Mononuclear cell (primary cell): ENCODE data around the gene VPS35. TPM values are rescaled to one million over a fixed set of nuclear protein-coding genes. Genes with fewer than 3 reads are reported as not detected.
"Not testable (repeated sequence)": the region's sequence is repeated elsewhere in the genome, so short reads cannot be mapped to it uniquely, and the experiment has no call there.

Source experiments
- H3K27me3 ChIP-seq: 2 replicates; pipeline ENCODE4 v1.6.0; 2011; ENCODE audit warnings: low read length, control low read depth; ENCODE audit not compliant: insufficient read depth
- H3K4me1 ChIP-seq: 2 replicates; pipeline ENCODE4 v1.5.1; 2011; ENCODE audit warnings: mild to moderate bottlenecking, low read length, control low read depth; ENCODE audit not compliant: insufficient read depth
- H3K4me3 ChIP-seq: 2 replicates; pipeline ENCODE4 v1.5.1; 2011; ENCODE audit warnings: mild to moderate bottlenecking, low read length, moderate library complexity
- H3K9me3 ChIP-seq: 2 replicates; pipeline ENCODE4 v1.5.1; 2011; ENCODE audit warnings: low read depth, mild to moderate bottlenecking, control low read depth, low read length
- total RNA-seq: library from RNA; depleted of rRNA; stranded (reverse); fragments of >200 nt; gene quantifications from one replicate; pipeline ENCODE4 v1.2.3, GENCODE V29; 2012

Gene VPS35
- total RNA-seq, 1 donor: 51.4 TPM

DNA sequence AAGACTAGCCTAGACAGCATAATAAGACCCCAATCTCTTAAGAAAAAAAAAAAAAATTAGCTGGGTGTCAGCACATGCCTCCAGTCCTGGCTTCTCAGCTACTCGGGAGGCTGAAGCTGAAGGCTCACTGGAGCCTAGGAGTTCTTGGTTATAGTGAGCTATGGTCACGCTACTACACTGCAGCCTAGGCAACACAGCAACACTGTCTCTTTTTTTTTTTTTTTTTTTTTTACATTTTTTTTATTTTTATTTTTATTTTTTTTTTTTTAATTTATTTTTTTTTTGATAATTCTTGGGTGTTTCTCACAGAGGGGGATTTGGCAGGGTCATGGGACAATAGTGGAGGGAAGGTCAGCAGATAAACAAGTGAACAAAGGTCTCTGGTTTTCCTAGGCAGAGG is 4.6 kb upstream of the VPS35 start:
- Histone ChIP-seq H3K9me3 (no peaks in the 10 kb centered on the region), H3K4me1 (peaks cover 22% of the 10 kb centered on the region), H3K4me3 (no peak overlapping the region), H3K27me3 (no peaks in the 10 kb centered on the region)

DNA sequence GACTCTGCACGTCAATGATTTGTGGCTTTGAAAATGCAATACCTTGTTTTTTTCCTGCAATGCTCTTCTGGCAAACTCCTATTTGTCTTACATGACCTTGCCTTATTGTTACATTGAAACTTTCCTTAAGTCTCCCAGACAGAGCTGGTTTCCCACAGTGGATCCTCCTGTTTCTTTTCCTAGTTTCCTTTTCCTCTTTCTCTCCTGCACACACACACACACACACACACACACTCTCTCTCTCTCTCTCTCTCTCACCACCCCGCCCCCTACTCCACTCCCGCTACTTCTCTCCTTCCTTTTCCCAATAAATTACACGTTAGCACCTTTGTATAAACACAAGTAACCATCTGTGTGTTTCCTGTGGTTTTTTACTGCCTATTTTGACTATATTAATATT is 2.7 kb upstream of the VPS35 start:
- no peaks in the 10 kb centered on the region for H3K9me3 ChIP-seq
- H3K4me3 ChIP-seq: no peak overlapping the region
- peaks cover 31% of the 10 kb centered on the region for H3K4me1 ChIP-seq
- H3K27me3 ChIP-seq: no peaks in the 10 kb centered on the region

DNA sequence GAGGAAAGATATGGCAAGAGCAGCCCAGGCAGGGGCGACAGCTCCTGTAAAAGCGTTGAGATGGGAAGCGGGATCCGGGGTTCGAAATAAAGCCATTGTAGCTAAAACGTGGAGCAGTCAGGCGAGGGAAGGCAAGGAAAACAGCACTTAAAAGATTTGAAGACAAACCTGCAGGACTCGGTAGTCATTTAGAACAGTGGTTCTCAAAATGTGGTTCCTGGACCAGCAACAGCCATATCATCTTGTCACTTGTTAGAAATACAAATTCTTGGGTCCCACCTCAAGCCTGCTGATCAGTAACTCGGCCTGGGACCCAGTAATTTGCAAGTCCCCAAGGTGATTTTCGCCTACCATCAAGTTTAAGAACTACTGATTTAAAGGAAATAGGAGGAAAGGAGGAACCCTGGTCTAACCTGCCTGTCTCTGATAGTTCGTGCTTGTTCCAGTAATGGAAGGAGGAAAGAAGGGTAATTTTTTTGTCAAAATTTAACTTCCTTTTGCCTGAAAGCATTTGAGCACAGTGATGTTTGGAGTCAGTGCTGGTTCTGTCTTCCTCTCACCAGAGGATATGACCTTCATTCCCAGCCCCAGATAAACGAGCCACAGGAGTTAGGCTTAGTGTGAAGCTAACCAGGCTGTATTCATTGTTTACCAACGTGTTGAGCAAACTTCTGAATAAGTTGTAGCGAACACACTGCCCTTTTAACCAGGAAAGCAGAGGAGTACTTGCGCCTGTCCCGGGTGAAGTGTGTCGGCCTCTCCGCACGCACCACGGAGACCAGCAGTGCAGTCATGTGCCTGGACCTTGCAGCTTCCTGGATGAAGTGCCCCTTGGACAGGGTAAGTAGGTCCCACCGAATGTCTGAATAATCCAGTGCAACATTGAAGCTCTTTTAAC is 1.6 kb upstream of the VPS35 start:
- Histone ChIP-seq H3K4me3 (peak overlapping the region; percentile 90), H3K27me3 (no peaks in the 10 kb centered on the region), H3K4me1 (peaks cover 32% of the 10 kb centered on the region), H3K9me3 (no peaks in the 10 kb centered on the region)

DNA sequence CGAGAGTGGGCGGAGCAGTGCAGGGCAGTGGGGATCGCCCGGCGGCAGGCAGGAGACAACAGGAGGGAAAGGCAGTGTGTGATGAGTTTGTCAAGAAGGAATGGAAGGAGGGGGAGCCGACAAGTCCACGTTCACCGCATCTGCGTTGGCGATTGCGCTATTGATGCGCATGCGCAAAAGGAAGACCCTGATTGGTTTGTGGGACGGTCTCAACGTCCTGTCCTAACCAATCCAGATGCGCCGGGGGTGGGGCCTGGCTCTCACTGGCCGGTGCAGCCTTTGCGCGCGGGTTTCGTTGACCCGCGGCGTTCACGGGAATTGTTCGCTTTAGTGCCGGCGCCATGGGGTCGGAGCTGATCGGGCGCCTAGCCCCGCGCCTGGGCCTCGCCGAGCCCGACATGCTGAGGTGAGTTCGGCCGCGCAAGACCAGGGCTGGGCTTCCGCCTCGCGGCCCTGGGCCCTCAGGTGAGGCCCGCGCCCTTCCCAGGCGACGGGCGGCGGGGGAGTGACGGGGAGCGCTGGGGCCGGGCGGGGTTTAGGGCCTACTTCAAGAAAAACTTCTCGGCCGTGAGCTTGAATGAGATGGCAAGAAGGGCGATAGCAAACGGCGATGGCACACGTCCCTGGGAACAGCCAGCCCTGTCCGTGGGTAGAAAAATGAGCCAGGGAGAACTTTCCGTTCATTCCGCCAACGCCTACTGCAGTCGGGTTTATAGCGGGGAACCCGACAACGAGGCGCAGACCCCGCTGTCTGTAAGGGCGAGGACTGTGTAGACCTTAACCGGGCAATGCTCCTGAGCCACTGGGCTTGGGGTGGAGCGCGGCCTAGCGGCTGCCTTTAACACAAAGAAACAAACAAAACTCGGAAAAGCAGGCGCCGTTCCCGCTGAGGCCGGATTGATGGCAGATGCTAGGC is 645 bp upstream of the VPS35 start, which contains the start of gene ORC6:
TSS of gene ORC6 (plus strand) at position 295 of the 916 bp plus-strand sequence. CDS start at position 342, 47 bp downstream.
- H3K4me3 ChIP-seq: peak within 1 kb of the TSS; percentile 90
- no peaks in the 10 kb centered on the region for H3K27me3 ChIP-seq
- H3K4me1 ChIP-seq: peaks cover 35% of the 10 kb centered on the region
- H3K9me3 ChIP-seq: no peaks in the 10 kb centered on the region

DNA sequence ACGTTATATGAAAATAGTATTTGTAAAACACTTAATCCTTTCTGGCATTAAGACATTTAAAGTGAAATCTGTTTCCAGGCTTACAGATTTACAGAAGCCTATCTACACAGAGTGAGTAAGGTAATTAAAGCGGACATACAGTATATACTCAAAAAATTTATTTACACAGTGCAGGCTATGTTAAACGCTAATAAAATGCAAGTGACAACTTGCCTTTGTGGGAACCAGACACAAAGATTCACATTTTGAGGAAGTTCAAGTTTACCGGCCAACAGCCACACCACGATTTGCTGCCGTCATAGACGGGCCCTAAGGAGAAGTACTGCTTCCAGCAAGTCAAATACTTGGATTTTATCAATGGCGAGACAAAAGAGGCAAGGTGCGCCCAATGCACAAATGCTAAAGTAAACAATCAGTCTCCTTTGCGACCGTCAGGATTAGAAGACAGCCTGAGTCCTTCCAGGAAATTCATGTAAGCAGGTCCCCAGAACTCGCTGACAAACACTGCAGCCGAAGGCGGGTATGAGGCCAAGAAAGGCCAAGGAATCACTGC is 801 bp downstream of the VPS35 start:
- Histone ChIP-seq H3K4me3 (peak overlapping the region; percentile 90), H3K9me3 (no peaks in the 10 kb centered on the region), H3K4me1 (peaks cover 41% of the 10 kb centered on the region)

GRCh38 chr16:46687486-46687885 is 1.5 kb downstream of the VPS35 start:
- peak overlapping the region; percentile 90 for H3K4me3 ChIP-seq

More for the DNA sequence above, 801 bp downstream of the VPS35 start:
- no peaks in the 10 kb centered on the region for H3K27me3 ChIP-seq

GRCh38 chr16:46686815-46687473 is 2.0 kb downstream of the VPS35 start:
- Histone ChIP-seq H3K27me3 (no peaks in the 10 kb centered on the region), H3K4me1 (peaks cover 41% of the 10 kb centered on the region), H3K9me3 (no peaks in the 10 kb centered on the region), H3K4me3 (no peak overlapping the region)

More at GRCh38 chr16:46687486-46687885, 1.5 kb downstream of the VPS35 start:
- no peaks in the 10 kb centered on the region for H3K9me3 ChIP-seq
- H3K27me3 ChIP-seq: no peaks in the 10 kb centered on the region
- H3K4me1 ChIP-seq: peaks cover 41% of the 10 kb centered on the region

GRCh38 chr16:46681867-46682266 is 7.1 kb downstream of the VPS35 start:
- not testable (repeated sequence) for H3K27me3 ChIP-seq, H3K9me3 ChIP-seq, H3K4me3 ChIP-seq
- H3K4me1 ChIP-seq: peaks cover 10% of the 10 kb centered on the region

- H3K27me3 ChIP-seq: not testable (repeated sequence)
Observed at GRCh38 chr16:46677943-46678342, 11.0 kb downstream of the VPS35 start.

GRCh38 chr16:46673320-46674013 is 15.5 kb downstream of the VPS35 start:
- H3K4me3 ChIP-seq: no peak overlapping the region
- H3K4me1 ChIP-seq: no peaks in the 10 kb centered on the region
- H3K27me3 ChIP-seq: no peaks in the 10 kb centered on the region
- no peaks in the 10 kb centered on the region for H3K9me3 ChIP-seq

More at GRCh38 chr16:46677943-46678342, 11.0 kb downstream of the VPS35 start:
- not testable (repeated sequence) for H3K4me3 ChIP-seq, H3K4me1 ChIP-seq, H3K9me3 ChIP-seq

- H3K4me3 ChIP-seq: no peak overlapping the region
- H3K27me3 ChIP-seq: no peaks in the 10 kb centered on the region
- H3K9me3 ChIP-seq: no peaks in the 10 kb centered on the region
- H3K4me1 ChIP-seq: peaks cover 22% of the 10 kb centered on the region
Observed at GRCh38 chr16:46662123-46662522, 26.9 kb downstream of the VPS35 start.

- no peak overlapping the region for H3K4me3 ChIP-seq
- peaks cover 22% of the 10 kb centered on the region for H3K4me1 ChIP-seq
- no peaks in the 10 kb centered on the region for H3K9me3 ChIP-seq
- no peaks in the 10 kb centered on the region for H3K27me3 ChIP-seq
Observed at GRCh38 chr16:46658925-46659324, 30.1 kb downstream of the VPS35 start.

DNA sequence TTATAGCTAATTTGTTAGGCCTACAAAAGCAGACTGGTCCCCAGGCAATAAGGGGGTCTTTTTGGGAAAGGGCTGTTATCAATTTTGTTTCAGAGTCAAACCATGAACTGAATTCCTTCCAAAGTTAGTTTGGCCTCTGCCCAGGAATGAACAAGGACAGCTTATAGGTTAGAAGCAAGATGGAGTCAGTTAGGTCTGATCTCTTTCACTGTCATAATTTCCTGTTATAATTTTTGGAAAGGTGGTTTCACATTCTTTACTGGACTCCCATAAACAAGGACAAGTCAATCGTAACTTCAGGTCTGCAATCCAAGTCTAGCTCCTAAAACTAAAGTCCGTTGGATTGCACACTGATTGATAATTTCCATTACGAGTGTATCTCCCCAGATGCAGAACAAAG is 37.7 kb downstream of the VPS35 start:
- no peaks in the 10 kb centered on the region for H3K27me3 ChIP-seq
- no peaks in the 10 kb centered on the region for H3K9me3 ChIP-seq
- no peak overlapping the region for H3K4me3 ChIP-seq
- no peaks in the 10 kb centered on the region for H3K4me1 ChIP-seq

GRCh38 chr16:46650254-46650623 is 38.7 kb downstream of the VPS35 start:
- Histone ChIP-seq H3K4me1 (no peaks in the 10 kb centered on the region), H3K4me3 (no peak overlapping the region), H3K27me3 (no peaks in the 10 kb centered on the region), H3K9me3 (no peaks in the 10 kb centered on the region)
